Body of pancreas (tissue), 4 donors: ENCODE results near the gene AFG1L.

ENCODE experiments used
- POLR2A ChIP-seq, 3 donors: fragments of 450-650 bp; IDR thresholded peaks; one replicate each; pipeline ENCODE4 v1.6.1; 2016; ENCODE audit warnings: antibody characterized with exemption in 3 of 3, mild to moderate bottlenecking in 2 of 3
- TF ChIP-seq, protein P1 (sequence below), 7 experiments: fragments of 450-650 bp in 4 of 7; fragments of 200-600 bp in 3 of 7; sonication (generic) in 3 of 7; IDR thresholded peaks; one replicate each; pipeline ENCODE4 v1.5.1; 2016 to 2019; ENCODE audit warnings: antibody characterized with exemption in 7 of 7

DNA sequence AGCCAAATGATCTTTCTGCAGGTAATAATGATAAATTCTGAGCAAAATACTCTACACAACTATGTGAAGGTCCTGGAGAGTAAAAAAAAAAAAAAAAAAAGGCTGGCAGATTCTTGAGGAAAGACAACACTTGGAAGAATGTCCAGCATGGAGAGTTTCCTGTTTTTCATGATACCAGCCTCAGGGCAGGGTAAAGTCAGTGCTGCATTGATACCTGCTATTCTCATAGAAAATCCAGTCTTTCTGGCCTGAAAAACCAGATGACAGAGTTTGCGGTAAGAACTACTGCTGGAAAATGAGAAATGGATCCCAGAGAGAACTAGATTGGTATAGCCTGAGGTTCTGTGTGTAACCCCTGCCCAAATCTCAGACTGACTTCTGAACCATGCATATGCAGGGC lies 89.1 kb downstream of the AFG1L start:
- no peak for TF ChIP-seq POLR2A (IDR thresholded peaks at IDR 0.05)
- TF ChIP-seq, protein P1, sequence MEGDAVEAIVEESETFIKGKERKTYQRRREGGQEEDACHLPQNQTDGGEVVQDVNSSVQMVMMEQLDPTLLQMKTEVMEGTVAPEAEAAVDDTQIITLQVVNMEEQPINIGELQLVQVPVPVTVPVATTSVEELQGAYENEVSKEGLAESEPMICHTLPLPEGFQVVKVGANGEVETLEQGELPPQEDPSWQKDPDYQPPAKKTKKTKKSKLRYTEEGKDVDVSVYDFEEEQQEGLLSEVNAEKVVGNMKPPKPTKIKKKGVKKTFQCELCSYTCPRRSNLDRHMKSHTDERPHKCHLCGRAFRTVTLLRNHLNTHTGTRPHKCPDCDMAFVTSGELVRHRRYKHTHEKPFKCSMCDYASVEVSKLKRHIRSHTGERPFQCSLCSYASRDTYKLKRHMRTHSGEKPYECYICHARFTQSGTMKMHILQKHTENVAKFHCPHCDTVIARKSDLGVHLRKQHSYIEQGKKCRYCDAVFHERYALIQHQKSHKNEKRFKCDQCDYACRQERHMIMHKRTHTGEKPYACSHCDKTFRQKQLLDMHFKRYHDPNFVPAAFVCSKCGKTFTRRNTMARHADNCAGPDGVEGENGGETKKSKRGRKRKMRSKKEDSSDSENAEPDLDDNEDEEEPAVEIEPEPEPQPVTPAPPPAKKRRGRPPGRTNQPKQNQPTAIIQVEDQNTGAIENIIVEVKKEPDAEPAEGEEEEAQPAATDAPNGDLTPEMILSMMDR (IDR thresholded peaks at IDR 0.05), result no peak
